Breast epithelium (tissue), 4 donors: Measurements from ENCODE around the gene FOXA3. TPM values are rescaled to one million over a fixed set of nuclear protein-coding genes. Genes with fewer than 3 reads are reported as not detected.
A peak's percentile ranks its signal among the peaks of the same experiment; 100 is the strongest.

Experiments
- DNase-seq, 2 donors: peaks; one replicate each; pipeline ENCODE4 v3.0.0-alpha.2; 2019; ENCODE audit warnings: low spot score in 2 of 2
- H3K27ac ChIP-seq, 2 donors: fragments of 200-600 bp; sonication (generic) in 1 of 2; one replicate each; pipeline ENCODE4 v1.5.1; 2016 to 2019; ENCODE audit warnings: mild to moderate bottlenecking in 1 of 2
- H3K27me3 ChIP-seq, 2 donors: fragments of 200-600 bp; sonication (generic) in 1 of 2; one replicate each; pipeline versions ENCODE4 v1.5.1 to v1.6.0; 2017 to 2019; ENCODE audit warnings: control low read depth in 1 of 2, mild to moderate bottlenecking in 1 of 2
- H3K36me3 ChIP-seq: fragments of 200-600 bp; one replicate; pipeline ENCODE4 v1.5.1; 2019
- H3K4me1 ChIP-seq, 2 donors: fragments of 200-600 bp; sonication (generic); one replicate each; pipeline ENCODE4 v1.5.1; 2016 to 2019; ENCODE audit warnings: control low read depth in 1 of 2
- H3K4me3 ChIP-seq, 3 donors: fragments of 200-600 bp; sonication (generic); 1 replicate in 2 of 3; 2 replicates in 1 of 3; pipeline ENCODE4 v1.5.1; 2016 to 2019; ENCODE audit warnings: mild to moderate bottlenecking in 3 of 3, moderate library complexity in 2 of 3
- H3K9me3 ChIP-seq, 2 donors: fragments of 200-600 bp; sonication (generic) in 1 of 2; one replicate each; pipeline ENCODE4 v1.5.1; 2016 to 2019; ENCODE audit warnings: control low read depth in 1 of 2
- CTCF ChIP-seq, 3 donors: fragments of 450-650 bp; IDR thresholded peaks; one replicate each; pipeline ENCODE4 v1.5.1; 2016 to 2017; ENCODE audit warnings: antibody characterized with exemption in 3 of 3, mild to moderate bottlenecking in 3 of 3, moderate library complexity in 3 of 3
- POLR2A ChIP-seq: fragments of 450-650 bp; IDR thresholded peaks from one replicate; pipeline ENCODE4 v1.6.1; 2016; ENCODE audit warnings: antibody characterized with exemption, mild to moderate bottlenecking, moderate library complexity
- POLR2AphosphoS5 ChIP-seq, 3 donors: sonication (generic); formaldehyde crosslinking; IDR thresholded peaks; one replicate each; pipeline ENCODE4 v1.6.1; 2017; ENCODE audit warnings: antibody characterized with exemption in 3 of 3
- intact Hi-C: fragments of 100-400 bp; cut with DNase I; formaldehyde crosslinking; loops from one replicate; pipeline ENCODE4 v1.15.1; 2023; ENCODE audit warnings: low total_unique reads
- total RNA-seq, 3 donors: library from RNA; depleted of rRNA; stranded (reverse); fragments of >200 nt; gene quantifications; one replicate each; pipeline ENCODE4 v1.1.0, GENCODE V29; 2016

Gene FOXA3
- total RNA-seq, 3 donors from 2014 or later = 0.33 TPM; not detected in 2

DNA sequence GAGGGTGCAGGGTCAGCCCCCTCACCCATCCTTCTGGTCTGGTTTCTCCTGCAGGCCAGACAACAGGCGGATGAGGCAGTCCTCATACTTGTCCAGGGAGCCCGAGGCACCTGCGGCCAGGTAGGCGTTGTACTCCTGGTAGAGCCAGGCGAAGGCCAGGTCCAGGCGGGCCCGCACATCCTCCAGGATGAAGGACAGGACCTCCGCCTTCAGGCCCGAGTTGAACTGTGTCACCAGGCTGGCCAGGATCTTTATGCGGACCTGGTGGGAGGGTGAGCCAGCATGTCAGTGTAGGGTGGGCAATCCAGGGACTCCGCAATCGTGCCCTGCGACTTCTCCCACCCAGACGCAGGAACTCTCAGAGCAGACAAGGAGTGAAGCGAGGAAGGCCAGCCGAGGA is 35.2 kb upstream of the FOXA3 start:
- Histone ChIP-seq H3K36me3 (peaks cover 11% of the 10 kb centered on the region), H3K9me3 (no peaks in the 10 kb centered on the region), H3K27ac (no peak overlapping the region), H3K4me3 (no peak overlapping the region), H3K4me1 (peaks cover 0 to 7% of the 10 kb centered on the region in 2 donors), H3K27me3 (no peaks in the 10 kb centered on the region)
- DNase-seq = no peak
- intact Hi-C loops = no loop called here
- no peak for TF ChIP-seq CTCF (IDR thresholded peaks at IDR 0.05)
- TF ChIP-seq POLR2AphosphoS5 (IDR thresholded peaks at IDR 0.05) = no peak
- TF ChIP-seq POLR2A = no peak

DNA sequence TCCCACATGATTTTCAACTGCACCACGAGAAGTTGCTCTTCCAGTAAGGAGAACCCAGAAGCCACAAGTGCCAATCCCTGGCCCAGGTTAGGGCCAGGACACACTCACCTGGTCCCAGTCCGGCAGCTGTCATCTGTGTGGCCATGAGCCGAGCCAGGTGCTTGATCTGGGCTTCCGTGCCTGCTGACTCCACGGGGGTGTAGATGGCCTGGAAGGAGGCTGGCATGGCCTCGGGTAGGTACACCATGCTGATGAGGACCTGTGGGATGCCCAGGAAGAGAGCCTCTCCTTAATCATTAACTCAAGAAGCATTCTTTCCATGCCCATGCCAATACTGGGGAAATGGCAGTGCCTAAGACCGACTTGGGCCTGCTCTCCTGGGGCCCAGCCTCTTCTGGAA is 29.2 kb upstream of the FOXA3 start:
- Histone ChIP-seq H3K4me3 (no peak overlapping the region), H3K9me3 (no peaks in the 10 kb centered on the region), H3K27me3 (no peaks in the 10 kb centered on the region), H3K27ac (no peak overlapping the region), H3K4me1 (no peaks in the 10 kb centered on the region), H3K36me3 (peaks cover 11% of the 10 kb centered on the region)
- TF ChIP-seq POLR2AphosphoS5 (IDR thresholded peaks at IDR 0.05) (no peak), CTCF (IDR thresholded peaks at IDR 0.05) (no peak), POLR2A (no peak)
- intact Hi-C loops = no loop called here
- DNase-seq = no peak

GRCh38 chr19:45842198-45842597 is 21.9 kb upstream of the FOXA3 start:
- Histone ChIP-seq H3K9me3 (no peaks in the 10 kb centered on the region), H3K36me3 (peaks cover 10% of the 10 kb centered on the region), H3K27me3 (no peaks in the 10 kb centered on the region), H3K27ac (no peak overlapping the region), H3K4me3 (no peak overlapping the region), H3K4me1 (no peaks in the 10 kb centered on the region)
- no peak for DNase-seq
- TF ChIP-seq POLR2AphosphoS5 (IDR thresholded peaks at IDR 0.05) (no peak), POLR2A (no peak), CTCF (IDR thresholded peaks at IDR 0.05) (no peak)
- intact Hi-C loops = no loop called here

- Histone ChIP-seq H3K36me3 (no peaks in the 10 kb centered on the region), H3K4me1 (no peaks in the 10 kb centered on the region), H3K4me3 (no peak overlapping the region), H3K27ac (no peak overlapping the region), H3K9me3 (no peaks in the 10 kb centered on the region), H3K27me3 (no peaks in the 10 kb centered on the region)
- intact Hi-C loops = no loop called here
- no peak for TF ChIP-seq POLR2A
- TF ChIP-seq POLR2AphosphoS5 (IDR thresholded peaks at IDR 0.05) = no peak
- no peak for DNase-seq
These were observed 16.5 kb upstream of the FOXA3 start for GRCh38 chr19:45847663-45848062.

- H3K36me3 ChIP-seq = no peaks in the 10 kb centered on the region
- no peak overlapping the region for H3K4me3 ChIP-seq
- H3K27ac ChIP-seq = no peak overlapping the region
- no peak for DNase-seq
- H3K9me3 ChIP-seq = no peaks in the 10 kb centered on the region
- TF ChIP-seq POLR2AphosphoS5 (IDR thresholded peaks at IDR 0.05) (no peak), POLR2A (no peak), CTCF (IDR thresholded peaks at IDR 0.05) (peak in 1 of 3 donors; percentile 8)
- no peaks in the 10 kb centered on the region for H3K4me1 ChIP-seq
- H3K27me3 ChIP-seq = no peaks in the 10 kb centered on the region
- intact Hi-C loops = no loop called here
These were observed 15.2 kb upstream of the FOXA3 start for GRCh38 chr19:45848922-45849321.
